ENCODE results near the gene NUP98. TPM values are rescaled to one million over a fixed set of nuclear protein-coding genes. Genes with fewer than 3 reads are reported as not detected.
"Not testable (repeated sequence)": the region's sequence is repeated elsewhere in the genome, so short reads cannot be mapped to it uniquely, and the experiment has no call there.

The NUP98 gene
- total RNA-seq, 2 donors from 2014 or later = 98.0 to 131 TPM

DNA sequence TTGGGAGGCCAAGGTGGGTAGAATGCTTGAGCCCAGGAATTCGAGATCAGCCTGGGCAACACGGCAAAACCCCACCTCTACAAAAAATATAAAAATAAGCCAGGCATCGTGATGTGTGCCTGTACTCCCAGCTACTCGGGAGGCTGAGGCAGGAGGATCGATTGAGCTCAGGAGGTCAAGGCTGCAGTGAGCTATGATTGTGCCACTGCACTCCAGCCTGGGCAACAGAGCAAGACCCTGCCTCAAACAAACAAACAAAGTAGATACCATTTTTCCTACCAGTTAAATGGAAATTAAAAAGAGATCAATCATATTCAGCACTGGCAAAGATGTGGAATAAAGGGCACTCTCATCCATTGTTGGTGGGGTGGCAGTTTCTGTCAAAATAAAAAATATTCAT is 140.0 kb downstream of the NUP98 start:
- not testable (repeated sequence) for H3K36me3 Mint-ChIP-seq; H3K27ac Mint-ChIP-seq; ATAC-seq; H3K9me3 Mint-ChIP-seq; DNase-seq (ENCODE audit: low spot score in 2 of 2)

DNA sequence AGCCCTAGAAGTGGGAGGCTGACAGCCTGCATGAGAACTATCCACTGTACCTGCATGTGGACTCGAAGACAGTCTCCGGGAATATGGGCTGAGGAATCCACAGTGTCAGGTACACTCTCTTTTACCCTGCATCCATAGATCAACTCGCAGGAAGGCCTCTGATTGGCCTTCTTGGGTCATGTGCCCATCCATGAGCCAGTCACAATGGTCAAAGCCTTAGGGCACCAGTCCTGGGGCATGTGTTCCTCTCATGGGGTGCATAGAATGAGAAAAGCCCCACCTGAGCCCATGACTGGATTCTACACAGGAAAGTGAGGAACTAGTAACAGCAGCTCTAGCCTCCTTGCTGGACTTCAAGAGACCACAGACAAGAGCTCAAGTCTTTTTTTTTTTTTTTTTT is 141.8 kb downstream of the NUP98 start:
- ATAC-seq (peak in 1 of 2 donors; percentile 40), DNase-seq (ENCODE audit: low spot score in 2 of 2) (no peak)
- no peaks in the 10 kb centered on the region for H3K9me3 Mint-ChIP-seq
- H3K36me3 Mint-ChIP-seq = no peaks in the 10 kb centered on the region
- no peak overlapping the region for H3K27ac Mint-ChIP-seq

DNA sequence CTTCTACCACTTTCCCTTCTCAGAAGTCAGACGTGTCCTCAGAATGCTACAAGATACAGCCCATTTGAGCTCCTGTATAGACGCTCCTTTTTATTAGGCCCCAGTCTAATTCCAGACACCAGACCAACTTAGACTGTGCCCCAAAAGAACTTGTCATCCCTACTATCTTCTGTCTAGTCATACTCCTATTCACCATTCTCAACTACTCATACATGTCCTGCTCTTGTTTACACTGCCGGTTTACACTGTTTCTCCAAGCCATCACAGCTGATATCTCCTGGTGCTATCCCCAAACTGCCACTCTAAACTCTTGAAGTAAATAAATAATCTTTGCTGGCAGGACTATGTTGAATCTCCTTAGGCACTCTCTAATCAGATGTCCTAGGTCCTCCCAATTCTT is 144.8 kb downstream of the NUP98 start:
- not testable (repeated sequence) for ATAC-seq; DNase-seq (ENCODE audit: low spot score in 2 of 2); H3K27ac Mint-ChIP-seq; H3K9me3 Mint-ChIP-seq; H3K36me3 Mint-ChIP-seq

DNA sequence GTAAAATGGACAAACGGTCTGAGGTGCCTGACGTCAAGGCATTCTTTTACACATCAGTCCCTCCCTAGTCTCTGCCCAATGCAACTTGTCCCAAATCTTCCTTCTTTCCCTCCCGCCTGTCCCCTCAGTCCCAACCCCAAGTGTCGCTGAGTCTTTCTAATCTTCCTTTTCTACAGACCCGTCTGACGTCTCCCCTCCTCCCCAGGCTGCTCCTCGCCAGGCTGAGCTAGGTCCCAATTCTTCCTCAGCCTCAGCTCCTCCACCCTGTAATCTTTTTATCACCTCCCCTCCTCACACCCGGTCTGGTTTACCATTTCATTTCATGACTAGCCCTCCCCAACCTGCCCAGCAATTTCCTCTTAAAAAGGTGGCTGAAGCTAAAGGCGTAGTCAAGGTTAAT is 148.0 kb downstream of the NUP98 start:
- H3K9me3 Mint-ChIP-seq; H3K36me3 Mint-ChIP-seq; ATAC-seq; H3K27ac Mint-ChIP-seq; DNase-seq (ENCODE audit: low spot score in 2 of 2): not testable (repeated sequence)

DNA sequence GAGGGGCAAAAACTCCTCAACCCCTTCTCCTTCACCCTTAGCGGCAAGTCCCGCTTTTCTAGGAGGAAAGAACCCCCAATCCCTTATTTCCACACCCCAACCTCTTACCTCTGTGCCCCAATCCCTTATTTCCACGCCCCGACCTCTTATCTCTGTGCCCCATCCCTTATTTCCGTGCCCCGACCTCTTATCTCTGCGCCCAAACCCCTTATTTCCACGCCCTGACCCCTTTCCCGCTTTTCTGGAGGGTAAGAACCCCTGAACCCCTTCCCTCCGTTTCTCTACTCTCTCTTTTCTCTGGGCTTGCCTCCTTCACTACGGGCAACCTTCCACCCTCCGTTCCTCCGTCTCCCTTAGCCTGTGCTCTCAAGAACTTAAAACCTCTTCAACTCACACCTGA is 148.5 kb downstream of the NUP98 start:
- ATAC-seq = not testable (repeated sequence)

DNA sequence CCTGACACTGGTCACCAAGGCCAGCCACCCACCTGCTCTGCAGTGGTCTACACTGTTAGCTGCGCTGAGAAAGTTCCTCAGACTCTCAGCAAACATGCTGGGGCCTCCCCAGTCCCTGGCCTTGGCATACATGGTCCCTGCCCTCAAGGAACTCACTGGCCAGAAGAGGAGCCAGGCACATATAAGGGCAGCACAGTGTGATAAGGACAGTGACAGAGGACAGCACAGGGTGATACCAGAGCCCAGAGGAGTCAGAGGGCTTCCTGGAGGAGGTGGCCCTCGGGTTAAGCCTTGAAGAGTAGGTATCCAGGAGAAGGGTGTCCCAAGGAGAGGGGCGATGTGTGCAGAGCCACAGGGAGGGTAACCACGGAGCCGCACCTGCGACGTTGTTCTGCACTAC is 151.8 kb downstream of the NUP98 start:
- no peak for DNase-seq (ENCODE audit: low spot score in 2 of 2)
- no peak for ATAC-seq
- H3K36me3 Mint-ChIP-seq = no peaks in the 10 kb centered on the region
- no peaks in the 10 kb centered on the region for H3K9me3 Mint-ChIP-seq
- H3K27ac Mint-ChIP-seq = no peak overlapping the region

More for the DNA sequence above, 148.5 kb downstream of the NUP98 start:
- H3K36me3 Mint-ChIP-seq; DNase-seq (ENCODE audit: low spot score in 2 of 2); H3K27ac Mint-ChIP-seq; H3K9me3 Mint-ChIP-seq: not testable (repeated sequence)

DNA sequence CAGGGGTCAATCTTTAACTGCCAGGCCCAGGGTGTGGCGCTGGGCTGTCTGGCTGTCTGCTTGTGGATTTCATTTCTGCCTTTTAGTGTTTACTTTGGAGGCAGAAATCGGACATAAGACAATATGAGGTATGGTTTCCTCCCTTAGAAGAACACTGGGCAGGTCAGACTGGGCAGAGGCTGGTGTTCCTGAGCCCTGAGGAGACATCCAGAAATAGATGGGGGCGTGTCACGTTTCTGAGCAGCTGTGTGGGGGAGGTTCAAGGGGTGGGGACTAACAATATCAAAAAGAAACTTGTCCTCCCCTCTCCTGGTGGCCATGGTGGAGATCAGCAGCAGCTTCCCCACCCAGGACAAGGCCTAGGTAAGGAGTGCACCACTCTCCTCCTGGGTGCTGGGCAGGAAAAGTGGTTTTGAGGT is 152.5 kb downstream of the NUP98 start, which contains the start of gene ART1:
TSS of gene ART1 (plus strand) at position 312 of the 419 bp plus-strand sequence. CDS start 14,086 bp downstream, outside the sequence.
- Mint-ChIP-seq H3K9me3 (no peaks in the 10 kb centered on the region), H3K36me3 (no peaks in the 10 kb centered on the region), H3K27ac (no peak within 1 kb of the TSS)
- DNase-seq (ENCODE audit: low spot score in 2 of 2) = no peak
- ATAC-seq = no peak

DNA sequence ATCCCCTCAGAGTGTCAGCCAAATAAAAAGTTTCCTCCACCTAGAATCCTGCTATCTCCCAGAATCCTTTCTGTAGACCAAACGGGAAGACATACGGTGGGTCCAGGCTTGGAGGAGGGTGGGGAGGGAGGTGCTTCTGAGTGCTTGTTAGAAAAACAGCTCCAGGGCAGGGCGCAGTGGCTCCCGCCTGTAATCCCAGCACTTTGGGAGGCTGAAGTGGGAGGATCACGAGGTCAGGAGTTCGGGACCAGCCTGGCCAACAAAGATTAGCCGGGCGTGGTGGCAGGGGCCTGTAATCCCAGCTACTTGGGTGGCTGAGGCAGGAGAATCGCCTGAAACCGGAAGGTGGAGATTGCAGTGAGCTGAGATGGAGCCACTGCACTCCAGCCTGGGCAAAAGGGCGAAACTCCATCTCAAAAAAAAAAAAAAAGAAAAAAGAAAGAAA is 154.2 kb downstream of the NUP98 start:
- not testable (repeated sequence) for H3K27ac Mint-ChIP-seq; H3K36me3 Mint-ChIP-seq; H3K9me3 Mint-ChIP-seq; DNase-seq (ENCODE audit: low spot score in 2 of 2); ATAC-seq

DNA sequence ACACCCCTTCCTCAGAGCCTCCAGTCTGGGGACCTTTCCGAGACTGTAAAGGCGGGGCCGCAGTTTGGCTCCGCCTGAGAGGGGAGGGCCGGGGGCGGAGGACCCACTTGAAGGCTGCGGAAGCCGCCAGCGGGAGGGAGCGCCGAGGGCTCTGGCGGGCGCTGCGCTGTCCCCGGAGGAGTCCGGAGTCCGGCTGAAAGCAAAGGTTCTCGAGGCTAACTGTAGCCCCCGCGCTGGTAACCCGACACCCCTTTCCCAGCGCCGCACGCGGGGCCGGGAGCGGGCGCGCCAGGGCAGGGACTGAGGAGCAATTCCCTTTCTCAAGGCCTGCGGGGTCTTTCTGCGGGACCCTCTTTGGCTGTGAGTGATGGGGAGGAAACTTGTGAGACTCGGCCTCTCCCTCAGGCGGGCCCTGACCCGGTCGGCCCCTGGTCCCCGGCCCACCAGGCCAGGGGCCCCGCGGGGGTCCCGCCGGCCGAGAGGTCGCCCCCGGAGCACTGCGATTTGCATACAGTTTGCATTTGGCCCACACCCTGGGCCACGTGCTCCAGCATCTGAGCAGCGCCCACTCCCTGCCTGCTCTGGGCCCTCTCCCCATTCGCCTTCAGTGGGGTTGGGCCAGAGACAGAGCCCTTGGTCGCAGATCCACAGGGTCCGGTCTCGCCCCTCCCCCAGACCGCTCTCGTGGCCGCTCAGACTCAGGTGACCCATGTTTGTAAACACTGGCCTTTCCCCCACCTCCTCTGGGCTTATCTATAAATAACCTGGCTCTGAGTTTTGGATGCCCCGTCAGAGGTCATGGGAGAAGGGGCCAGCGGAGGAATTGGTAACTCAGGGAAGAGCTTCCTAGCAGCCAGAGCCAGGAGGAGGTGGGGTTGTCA is 155.0 kb downstream of the NUP98 start:
- DNase-seq (ENCODE audit: low spot score in 2 of 2) = peak in 1 of 2 donors; percentile 78
- no peak overlapping the region for H3K27ac Mint-ChIP-seq
- peak; percentile 87 to 97 for ATAC-seq
- H3K9me3 Mint-ChIP-seq = no peaks in the 10 kb centered on the region
- no peaks in the 10 kb centered on the region for H3K36me3 Mint-ChIP-seq

DNA sequence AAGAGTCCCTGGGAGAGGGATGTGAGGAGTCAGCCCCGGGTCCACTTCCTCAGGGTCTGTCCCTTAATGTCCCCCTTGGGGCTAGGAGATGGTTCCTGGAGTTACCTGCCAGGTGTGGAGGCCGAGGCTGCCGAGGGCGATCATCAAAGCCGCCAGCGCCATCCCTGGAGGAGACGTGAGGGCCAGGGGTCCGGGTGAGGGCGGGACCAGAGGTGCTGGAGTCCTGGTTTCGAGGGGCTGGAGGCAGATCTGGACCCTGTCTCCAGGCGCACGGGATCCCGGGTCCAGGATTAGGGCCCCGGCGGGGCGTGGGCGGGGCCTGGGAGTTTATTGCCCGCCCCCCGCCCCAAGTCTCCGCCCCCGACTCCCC is 155.7 kb downstream of the NUP98 start, which contains the start of gene ART5:
TSS of gene ART5 (minus strand) at position 292 of the 370 bp plus-strand sequence. CDS start at position 162, 130 bp downstream.
- DNase-seq (ENCODE audit: low spot score in 2 of 2) = no peak
- no peak within 1 kb of the TSS for H3K27ac Mint-ChIP-seq
- H3K9me3 Mint-ChIP-seq = no peaks in the 10 kb centered on the region
- no peaks in the 10 kb centered on the region for H3K36me3 Mint-ChIP-seq
- no peak for ATAC-seq

DNA sequence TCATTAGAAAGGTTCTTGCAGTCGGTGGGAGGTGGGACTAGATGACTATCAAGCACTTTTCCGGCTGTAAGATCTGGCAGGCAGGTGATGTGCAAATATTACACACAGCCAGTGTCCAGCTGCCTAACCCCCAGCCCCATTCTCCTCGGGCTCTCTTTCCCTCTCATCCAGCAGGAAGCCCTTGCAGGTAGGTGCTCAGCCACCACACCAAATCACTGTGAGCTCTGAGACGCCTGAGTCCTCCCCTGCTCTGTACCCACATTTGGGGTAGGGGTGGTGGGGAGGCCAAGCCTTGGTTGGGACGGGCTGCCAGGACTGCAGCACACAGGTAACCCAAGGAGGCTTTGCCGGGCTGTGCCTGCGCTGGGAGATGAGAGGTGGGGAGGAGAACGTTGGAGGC is 156.2 kb downstream of the NUP98 start:
- Mint-ChIP-seq H3K9me3 (no peaks in the 10 kb centered on the region), H3K36me3 (no peaks in the 10 kb centered on the region), H3K27ac (no peak overlapping the region)
- ATAC-seq = no peak
- no peak for DNase-seq (ENCODE audit: low spot score in 2 of 2)

DNA sequence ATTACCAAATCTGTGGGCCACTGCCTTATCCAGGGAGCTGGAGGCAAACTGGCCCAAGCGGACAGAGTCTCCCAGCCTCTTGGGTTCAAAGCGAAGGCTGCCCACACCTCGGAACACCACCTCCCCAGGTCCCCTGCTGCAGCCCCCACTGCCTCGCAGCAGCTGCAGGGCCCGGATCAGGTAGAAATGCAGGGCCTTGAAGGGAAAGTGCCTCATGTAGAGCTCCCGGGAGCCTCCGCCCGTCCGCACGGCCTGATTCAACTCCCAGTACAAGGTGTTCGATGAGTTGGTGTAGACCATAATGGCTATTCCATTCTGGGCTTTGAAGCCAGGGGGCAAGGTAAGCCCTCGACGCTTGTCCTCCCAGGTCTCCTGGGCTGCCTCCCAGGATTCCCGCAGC is 157.5 kb downstream of the NUP98 start:
- Mint-ChIP-seq H3K9me3 (no peaks in the 10 kb centered on the region), H3K27ac (no peak overlapping the region), H3K36me3 (no peaks in the 10 kb centered on the region)
- ATAC-seq (no peak), DNase-seq (ENCODE audit: low spot score in 2 of 2) (no peak)

DNA sequence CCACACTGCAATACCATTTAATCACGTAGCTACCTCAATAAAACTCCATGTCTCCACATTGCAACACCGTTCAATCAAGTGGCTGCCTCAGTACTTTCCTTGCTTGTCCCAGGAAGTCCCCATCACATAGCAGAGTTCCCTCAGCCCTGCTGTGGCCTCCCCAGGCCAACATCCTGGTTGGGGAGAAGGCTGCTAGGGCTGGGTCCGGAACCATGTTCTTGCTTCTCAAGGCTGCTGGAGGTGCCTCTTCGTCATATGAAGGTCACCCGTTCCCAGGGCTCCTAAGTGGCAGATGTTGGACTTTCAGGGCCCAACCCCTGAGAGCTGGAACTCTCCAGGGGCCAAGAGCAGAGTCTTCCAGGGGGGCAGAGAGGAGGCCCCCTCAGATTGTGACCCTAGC is 158.8 kb downstream of the NUP98 start:
- Mint-ChIP-seq H3K9me3 (no peaks in the 10 kb centered on the region), H3K36me3 (no peaks in the 10 kb centered on the region), H3K27ac (no peak overlapping the region)
- ATAC-seq (no peak), DNase-seq (ENCODE audit: low spot score in 2 of 2) (no peak)

DNA sequence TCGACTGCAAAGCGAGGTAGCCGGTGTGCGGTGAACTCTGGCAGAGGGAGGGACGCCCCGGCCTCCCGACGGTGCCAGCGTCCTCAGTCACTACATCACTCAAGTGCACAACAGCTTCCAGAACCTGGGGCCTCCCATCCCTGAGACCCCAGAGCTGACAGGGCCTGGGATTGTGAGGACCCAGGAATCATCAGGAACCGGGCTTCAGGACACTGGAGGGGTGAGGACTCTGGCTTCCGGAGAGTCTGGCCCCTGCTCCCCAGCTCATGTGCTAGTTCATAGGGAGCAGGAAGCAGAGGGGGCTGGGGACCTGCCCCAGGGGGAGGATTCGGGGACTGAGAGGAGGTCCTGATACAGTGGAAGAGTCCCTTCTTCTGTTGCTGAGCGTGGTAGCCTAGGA is 160.2 kb downstream of the NUP98 start:
- Mint-ChIP-seq H3K9me3 (no peaks in the 10 kb centered on the region), H3K27ac (no peak overlapping the region), H3K36me3 (no peaks in the 10 kb centered on the region)
- DNase-seq (ENCODE audit: low spot score in 2 of 2) = no peak
- ATAC-seq = no peak

DNA sequence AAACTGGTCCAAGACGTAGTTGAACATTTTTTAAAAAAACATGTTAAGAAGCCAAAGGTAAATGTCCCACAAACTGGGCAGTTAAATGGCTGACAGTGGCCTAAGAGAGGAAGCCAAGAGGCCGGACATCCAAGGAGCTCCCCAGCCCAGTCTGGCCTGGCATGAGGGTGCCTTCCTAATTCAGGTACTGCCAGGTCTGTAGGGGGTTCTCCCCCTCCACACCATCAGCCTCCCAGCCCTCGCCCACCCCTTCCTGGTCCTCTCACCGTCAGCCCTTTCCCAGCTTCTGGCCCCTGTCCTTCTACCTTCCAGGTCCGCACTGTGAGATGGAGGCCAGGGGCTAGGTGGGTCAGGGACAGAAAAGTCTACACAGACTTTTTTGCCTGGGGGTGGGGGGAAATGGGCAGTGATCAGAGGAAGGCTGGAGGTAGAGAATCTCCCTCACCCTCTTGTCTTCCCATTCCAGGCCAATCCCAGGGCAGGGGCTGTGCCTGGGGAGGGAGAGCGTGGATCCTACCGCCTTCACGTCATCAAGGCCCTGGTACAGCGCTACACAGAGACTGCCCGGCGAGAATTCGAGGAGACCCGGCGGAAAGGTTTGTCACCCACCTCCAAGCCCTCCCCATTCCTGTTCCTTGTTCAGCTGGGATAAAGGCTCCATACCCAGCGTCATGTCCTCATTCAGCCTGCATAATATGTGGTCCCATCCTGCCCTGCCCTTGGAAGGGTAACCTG is 161.5 kb downstream of the NUP98 start:
- ATAC-seq (no peak), DNase-seq (ENCODE audit: low spot score in 2 of 2) (no peak)
- no peaks in the 10 kb centered on the region for H3K36me3 Mint-ChIP-seq
- no peak overlapping the region for H3K27ac Mint-ChIP-seq
- no peaks in the 10 kb centered on the region for H3K9me3 Mint-ChIP-seq

DNA sequence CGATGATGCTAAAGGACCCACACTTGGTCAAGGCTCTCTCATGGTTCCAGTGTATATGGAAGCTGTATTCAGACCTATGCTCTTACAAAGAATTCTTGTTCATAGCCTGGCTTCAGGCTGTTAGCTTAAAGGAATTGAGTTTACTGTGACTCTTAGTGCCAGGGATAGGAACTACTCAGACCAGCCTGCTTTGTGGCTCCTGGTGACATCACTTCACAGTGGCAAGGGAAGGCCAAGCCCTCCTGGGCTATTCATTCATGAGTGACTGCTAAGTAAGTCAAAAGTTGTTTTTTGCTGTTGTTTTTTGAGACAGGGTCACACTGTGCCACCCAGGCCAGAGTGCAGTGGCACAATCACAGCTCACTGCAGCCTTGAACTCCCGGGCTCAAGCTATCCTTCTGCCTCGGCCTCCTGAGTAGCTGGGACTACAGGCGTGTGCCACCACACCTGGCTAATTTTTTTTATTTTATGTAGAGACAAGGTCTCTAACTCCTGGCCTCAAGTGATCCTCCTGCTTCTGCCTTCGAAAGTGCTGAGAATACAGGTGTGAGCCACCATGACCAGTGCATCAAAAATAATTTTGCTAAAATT is 165.2 kb downstream of the NUP98 start:
- Mint-ChIP-seq H3K9me3 (no peaks in the 10 kb centered on the region), H3K27ac (peak overlapping the region in 1 of 2 donors; percentile 12), H3K36me3 (no peaks in the 10 kb centered on the region)
- peak in 1 of 2 donors; percentile 28 for ATAC-seq
- no peak for DNase-seq (ENCODE audit: low spot score in 2 of 2)

DNA sequence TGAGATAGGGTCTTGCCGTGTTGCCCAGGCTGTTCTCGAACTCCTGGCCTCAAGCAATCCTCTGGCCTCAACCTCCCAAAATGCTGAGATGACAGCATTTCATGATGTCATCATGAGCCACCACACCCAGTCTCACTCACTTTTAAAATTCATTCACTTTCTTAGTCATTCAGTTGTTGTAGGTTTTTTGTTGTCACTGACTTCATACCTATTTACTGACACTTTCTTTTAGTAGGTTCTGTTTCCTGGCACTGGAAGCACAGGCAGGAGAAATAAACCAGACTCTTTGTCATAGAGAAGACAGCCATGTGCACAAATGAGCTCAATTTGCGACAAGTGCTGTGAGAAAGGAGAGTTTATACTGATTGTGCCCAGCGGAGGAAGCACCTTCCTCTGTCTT is 166.0 kb downstream of the NUP98 start:
- Mint-ChIP-seq H3K36me3 (no peaks in the 10 kb centered on the region), H3K27ac (peak overlapping the region in 1 of 2 donors; percentile 83), H3K9me3 (no peaks in the 10 kb centered on the region)
- peak in 1 of 2 donors; percentile 73 for ATAC-seq
- peak in 1 of 2 donors; percentile 7 for DNase-seq (ENCODE audit: low spot score in 2 of 2)

Measured in activated naive CD4-positive, alpha-beta T cell treated with anti-CD3 and anti-CD28 coated beads, Interleukin-2, amount 50 U/mL, for 72 hours (primary cell).